ENCODE measurements around the gene GMFB.
A peak's percentile ranks its signal among the peaks of the same experiment; 100 is the strongest.

The GMFB gene

GRCh38 chr14:54490445-54491175 lies 1.8 kb upstream of the GMFB start:
- no peak for DNase-seq (ENCODE audit: low read depth)

GRCh38 chr14:54489731-54490444 lies 1.1 kb upstream of the GMFB start:
- DNase-seq (ENCODE audit: low read depth) = no peak

GRCh38 chr14:54489318-54489683 lies 521 bp upstream of the GMFB start:
- no peak for DNase-seq (ENCODE audit: low read depth)

GRCh38 chr14:54488318-54488645 lies 498 bp downstream of the GMFB start:
- DNase-seq (ENCODE audit: low read depth) = peak; percentile 36

GRCh38 chr14:54487771-54488170 lies 1.0 kb downstream of the GMFB start:
- no peak for DNase-seq (ENCODE audit: low read depth)

GRCh38 chr14:54486685-54487084 lies 2.1 kb downstream of the GMFB start:
- no peak for DNase-seq (ENCODE audit: low read depth)

GRCh38 chr14:54483846-54484245 lies 4.9 kb downstream of the GMFB start:
- DNase-seq (ENCODE audit: low read depth) = no peak

- DNase-seq (ENCODE audit: low read depth) = no peak
Measured at GRCh38 chr14:54483073-54483745, 5.6 kb downstream of the GMFB start.

GRCh38 chr14:54481695-54482094 lies 7.1 kb downstream of the GMFB start:
- DNase-seq (ENCODE audit: low read depth) = no peak

GRCh38 chr14:54480830-54481562 lies 7.8 kb downstream of the GMFB start:
- no peak for DNase-seq (ENCODE audit: low read depth)

GRCh38 chr14:54478636-54479215 lies 10.1 kb downstream of the GMFB start:
- no peak for DNase-seq (ENCODE audit: low read depth)

- DNase-seq (ENCODE audit: low read depth) = no peak
Measured at GRCh38 chr14:54475911-54476310, 12.9 kb downstream of the GMFB start.

- no peak for DNase-seq (ENCODE audit: low read depth)
Measured at GRCh38 chr14:54475187-54475899, 13.4 kb downstream of the GMFB start.

- no peak for DNase-seq (ENCODE audit: low read depth)
Measured at GRCh38 chr14:54474232-54474793, 14.5 kb downstream of the GMFB start.

- no peak for DNase-seq (ENCODE audit: low read depth)
Measured at GRCh38 chr14:54472315-54472714, 16.5 kb downstream of the GMFB start.

- no peak for DNase-seq (ENCODE audit: low read depth)
Measured at GRCh38 chr14:54471641-54472040, 17.1 kb downstream of the GMFB start.

- no peak for DNase-seq (ENCODE audit: low read depth)
Measured at GRCh38 chr14:54470701-54471100, 18.1 kb downstream of the GMFB start.

- DNase-seq (ENCODE audit: low read depth) = no peak
Measured at GRCh38 chr14:54467280-54467679, 21.5 kb downstream of the GMFB start.

- no peak for DNase-seq (ENCODE audit: low read depth)
Measured at GRCh38 chr14:54465654-54466053, 23.1 kb downstream of the GMFB start.

GRCh38 chr14:54462048-54462447 lies 26.7 kb downstream of the GMFB start:
- no peak for DNase-seq (ENCODE audit: low read depth)

GRCh38 chr14:54459106-54459505 lies 29.7 kb downstream of the GMFB start:
- no peak for DNase-seq (ENCODE audit: low read depth)
